ENCODE results near the gene SUB1.
A peak's percentile ranks its signal among the peaks of the same experiment; 100 is the strongest.
"Not testable (repeated sequence)": the region's sequence is repeated elsewhere in the genome, so short reads cannot be mapped to it uniquely, and the experiment has no call there.

SUB1 gene

GRCh38 chr5:32552936-32553335 is 32.4 kb upstream of the SUB1 start:
- Histone ChIP-seq H3K9me3 (ENCODE audit: control insufficient read depth, insufficient read depth, low read depth, low read length) (no peaks in the 10 kb centered on the region), H3K4me1 (ENCODE audit: control insufficient read depth, insufficient read depth, low read length) (no peaks in the 10 kb centered on the region), H3K27ac (ENCODE audit: extremely low read depth, low read depth, low read length) (no peak overlapping the region), H3K4me3 (ENCODE audit: low read depth, low read length) (no peak overlapping the region), H3K36me3 (ENCODE audit: control insufficient read depth in 2 of 2, insufficient read depth in 1 of 2, low read length in 2 of 2) (no peaks in the 10 kb centered on the region)
- TF ChIP-seq ZNF311 (tag by site-specific recombination; IDR thresholded peaks at IDR 0.05; ENCODE audit: borderline replicate concordance) (no peak), ZNF626 (tag by site-specific recombination; IDR thresholded peaks at IDR 0.05) (no peak), ZNF18 (tag by site-specific recombination; IDR thresholded peaks at IDR 0.05) (no peak), ZSCAN23 (tag by site-specific recombination; IDR thresholded peaks at IDR 0.05) (no peak), REPIN1 (tag by site-specific recombination; IDR thresholded peaks at IDR 0.05; ENCODE audit: low read depth) (no peak)
- POLR2A ChIA-PET, result no interaction called here
- CTCF ChIA-PET, result interaction anchor here (1.1 kb wide), 1 partner anchor 37 kb away, joined by 5 read pairs; no protein-coding TSS in a partner anchor

- CTCF ChIA-PET, result interaction anchor here (1.1 kb wide), 1 partner anchor 65 kb away, joined by 3 read pairs; no protein-coding TSS in a partner anchor
- H3K27ac ChIP-seq (ENCODE audit: extremely low read depth, low read depth, low read length); H3K9me3 ChIP-seq (ENCODE audit: control insufficient read depth, insufficient read depth, low read depth, low read length); H3K36me3 ChIP-seq (ENCODE audit: control insufficient read depth in 2 of 2, insufficient read depth in 1 of 2, low read length in 2 of 2); H3K4me3 ChIP-seq (ENCODE audit: low read depth, low read length); POLR2A ChIA-PET; H3K4me1 ChIP-seq (ENCODE audit: control insufficient read depth, insufficient read depth, low read length): not testable (repeated sequence)
Measured at GRCh38 chr5:32554181-32554780, 31.1 kb upstream of the SUB1 start.

- POLR2A ChIA-PET; H3K27ac ChIP-seq (ENCODE audit: extremely low read depth, low read depth, low read length); CTCF ChIA-PET: not testable (repeated sequence)
Measured at GRCh38 chr5:32556543-32556942, 28.8 kb upstream of the SUB1 start.

GRCh38 chr5:32559411-32559810 is 25.9 kb upstream of the SUB1 start:
- CTCF ChIA-PET, result interaction anchor here (0.9 kb wide), 1 partner anchor 31 kb away, joined by 3 read pairs; no protein-coding TSS in a partner anchor
- H3K27ac ChIP-seq (ENCODE audit: extremely low read depth, low read depth, low read length), result no peak overlapping the region
- no peaks in the 10 kb centered on the region for H3K36me3 ChIP-seq (ENCODE audit: control insufficient read depth in 2 of 2, insufficient read depth in 1 of 2, low read length in 2 of 2)
- POLR2A ChIA-PET, result no interaction called here
- no peak overlapping the region for H3K4me3 ChIP-seq (ENCODE audit: low read depth, low read length)
- H3K4me1 ChIP-seq (ENCODE audit: control insufficient read depth, insufficient read depth, low read length), result peaks cover 4% of the 10 kb centered on the region; the same call in 1 of the 2 replicates
- TF ChIP-seq ZNF221 (tag by site-specific recombination; IDR thresholded peaks at IDR 0.05; ENCODE audit: borderline replicate concordance) (no peak), ZNF211 (tag by site-specific recombination; IDR thresholded peaks at IDR 0.05; ENCODE audit: low read depth) (0 out of 2 replicates have a peak, but pooled peaks have one; percentile 59)
- H3K9me3 ChIP-seq (ENCODE audit: control insufficient read depth, insufficient read depth, low read depth, low read length), result no peaks in the 10 kb centered on the region

More at GRCh38 chr5:32556543-32556942, 28.8 kb upstream of the SUB1 start:
- H3K36me3 ChIP-seq (ENCODE audit: control insufficient read depth in 2 of 2, insufficient read depth in 1 of 2, low read length in 2 of 2); H3K9me3 ChIP-seq (ENCODE audit: control insufficient read depth, insufficient read depth, low read depth, low read length); H3K4me1 ChIP-seq (ENCODE audit: control insufficient read depth, insufficient read depth, low read length); H3K4me3 ChIP-seq (ENCODE audit: low read depth, low read length): not testable (repeated sequence)

- Histone ChIP-seq H3K27ac (ENCODE audit: extremely low read depth, low read depth, low read length) (no peak overlapping the region), H3K9me3 (ENCODE audit: control insufficient read depth, insufficient read depth, low read depth, low read length) (no peaks in the 10 kb centered on the region), H3K4me1 (ENCODE audit: control insufficient read depth, insufficient read depth, low read length) (peaks cover 4% of the 10 kb centered on the region; the same call in 1 of the 2 replicates), H3K4me3 (ENCODE audit: low read depth, low read length) (no peak overlapping the region), H3K36me3 (ENCODE audit: control insufficient read depth in 2 of 2, insufficient read depth in 1 of 2, low read length in 2 of 2) (no peaks in the 10 kb centered on the region)
- ChIA-PET POLR2A (no interaction called here), CTCF (interaction anchor here (0.9 kb wide), 1 partner anchor 30 kb away, joined by 3 read pairs; no protein-coding TSS in a partner anchor)
- TF ChIP-seq ZNF184 (tag by site-specific recombination; IDR thresholded peaks at IDR 0.05) (no peak), ZNF221 (tag by site-specific recombination; IDR thresholded peaks at IDR 0.05; ENCODE audit: borderline replicate concordance) (no peak), ZNF19 (tag by site-specific recombination; IDR thresholded peaks at IDR 0.05; ENCODE audit: low read depth) (no peak), ZFP69B (tag by site-specific recombination; IDR thresholded peaks at IDR 0.05) (no peak), ZXDB (tag by site-specific recombination; IDR thresholded peaks at IDR 0.05) (no peak), ZNF843 (tag by site-specific recombination; IDR thresholded peaks at IDR 0.05) (no peak), ZBTB17 (tag by site-specific recombination; IDR thresholded peaks at IDR 0.05) (no peak), PRDM2 (tag by site-specific recombination; IDR thresholded peaks at IDR 0.05; ENCODE audit: borderline replicate concordance) (no peak), REPIN1 (tag by site-specific recombination; IDR thresholded peaks at IDR 0.05; ENCODE audit: low read depth) (no peak)
- TF ChIP-seq, protein P1, sequence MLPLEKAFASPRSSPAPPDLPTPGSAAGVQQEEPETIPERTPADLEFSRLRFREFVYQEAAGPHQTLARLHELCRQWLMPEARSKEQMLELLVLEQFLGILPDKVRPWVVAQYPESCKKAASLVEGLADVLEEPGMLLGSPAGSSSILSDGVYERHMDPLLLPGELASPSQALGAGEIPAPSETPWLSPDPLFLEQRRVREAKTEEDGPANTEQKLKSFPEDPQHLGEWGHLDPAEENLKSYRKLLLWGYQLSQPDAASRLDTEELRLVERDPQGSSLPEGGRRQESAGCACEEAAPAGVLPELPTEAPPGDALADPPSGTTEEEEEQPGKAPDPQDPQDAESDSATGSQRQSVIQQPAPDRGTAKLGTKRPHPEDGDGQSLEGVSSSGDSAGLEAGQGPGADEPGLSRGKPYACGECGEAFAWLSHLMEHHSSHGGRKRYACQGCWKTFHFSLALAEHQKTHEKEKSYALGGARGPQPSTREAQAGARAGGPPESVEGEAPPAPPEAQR (tag by site-specific recombination; IDR thresholded peaks at IDR 0.05), result no peak
Measured at GRCh38 chr5:32559921-32560320, 25.4 kb upstream of the SUB1 start.
